ENCODE results near the gene TPRX2. TPM values are rescaled to one million over a fixed set of nuclear protein-coding genes. Genes with fewer than 3 reads are reported as not detected.
A peak's percentile ranks its signal among the peaks of the same experiment; 100 is the strongest.

Gene TPRX2
- total and polyA plus RNA-seq, 2 experiments from 2014 or later: not detected

DNA sequence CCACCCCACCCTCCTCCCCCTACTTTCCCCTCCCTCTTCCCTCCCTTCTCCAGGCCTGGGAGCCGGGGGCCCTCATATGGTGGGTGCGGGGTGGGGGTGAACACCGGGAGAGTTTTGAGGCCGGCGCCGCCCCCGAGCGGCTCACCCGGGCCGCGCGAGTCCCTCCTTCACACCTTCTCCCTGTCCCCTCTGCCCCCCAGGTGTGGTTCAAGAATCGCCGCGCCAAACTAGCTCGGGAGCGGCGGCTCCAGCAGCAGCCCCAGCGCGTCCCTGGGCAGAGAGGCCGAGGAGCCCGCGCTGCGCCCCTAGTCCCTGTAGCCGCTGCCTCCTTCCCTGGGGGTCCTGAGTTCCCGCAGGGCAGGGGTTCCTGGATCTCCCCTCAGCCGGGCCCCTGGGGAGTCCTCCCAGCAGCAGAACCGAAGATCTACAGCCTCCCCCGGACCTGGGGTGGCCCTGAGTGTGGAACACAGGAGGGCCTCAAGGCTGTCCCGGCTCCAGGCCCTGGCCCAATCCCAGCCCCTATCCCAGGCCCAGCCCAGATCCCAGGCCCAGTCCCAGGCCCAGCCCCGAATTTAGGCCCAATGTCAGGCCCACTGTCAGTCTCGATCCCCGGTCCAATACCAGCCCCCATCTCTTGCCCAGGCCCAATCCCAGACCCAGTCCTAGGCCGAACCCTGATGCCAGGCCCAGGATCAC is 1.7 kb downstream of the TPRX2 start:
- H3K4me1 Mint-ChIP-seq: peaks cover 11% of the 10 kb centered on the region
- Histone ChIP-seq H4K20me1 (replicated peaks; ENCODE audit: insufficient read depth) (no peaks in the 10 kb centered on the region), H3K4me1 (ENCODE audit: insufficient read depth) (peaks cover 3% of the 10 kb centered on the region; the same call in 1 of the 2 replicates), H3K27ac (ENCODE audit: low read depth) (no peak overlapping the region), H3K36me3 (ENCODE audit: insufficient read depth) (no peaks in the 10 kb centered on the region), H2AFZ (peak overlapping the region; percentile 94), H3K4me2 (peak overlapping the region; percentile 60; the same call in 1 of the 2 replicates), H3K4me3 (peak overlapping the region; percentile 28; the same call in 1 of the 2 replicates), H3F3A (replicated peaks; ENCODE audit: low read depth) (no peaks in the 10 kb centered on the region), H3K9me2 (ENCODE audit: insufficient read depth) (no peaks in the 10 kb centered on the region), H3K79me2 (replicated peaks; ENCODE audit: insufficient read depth) (no peaks in the 10 kb centered on the region), H3K27me3 (ENCODE audit: insufficient read depth) (no peaks in the 10 kb centered on the region)
- H3K27me3 Mint-ChIP-seq (ENCODE audit: insufficient read depth, low read depth, poor library complexity): peaks cover 7% of the 10 kb centered on the region
- TF ChIP-seq, protein P1, sequence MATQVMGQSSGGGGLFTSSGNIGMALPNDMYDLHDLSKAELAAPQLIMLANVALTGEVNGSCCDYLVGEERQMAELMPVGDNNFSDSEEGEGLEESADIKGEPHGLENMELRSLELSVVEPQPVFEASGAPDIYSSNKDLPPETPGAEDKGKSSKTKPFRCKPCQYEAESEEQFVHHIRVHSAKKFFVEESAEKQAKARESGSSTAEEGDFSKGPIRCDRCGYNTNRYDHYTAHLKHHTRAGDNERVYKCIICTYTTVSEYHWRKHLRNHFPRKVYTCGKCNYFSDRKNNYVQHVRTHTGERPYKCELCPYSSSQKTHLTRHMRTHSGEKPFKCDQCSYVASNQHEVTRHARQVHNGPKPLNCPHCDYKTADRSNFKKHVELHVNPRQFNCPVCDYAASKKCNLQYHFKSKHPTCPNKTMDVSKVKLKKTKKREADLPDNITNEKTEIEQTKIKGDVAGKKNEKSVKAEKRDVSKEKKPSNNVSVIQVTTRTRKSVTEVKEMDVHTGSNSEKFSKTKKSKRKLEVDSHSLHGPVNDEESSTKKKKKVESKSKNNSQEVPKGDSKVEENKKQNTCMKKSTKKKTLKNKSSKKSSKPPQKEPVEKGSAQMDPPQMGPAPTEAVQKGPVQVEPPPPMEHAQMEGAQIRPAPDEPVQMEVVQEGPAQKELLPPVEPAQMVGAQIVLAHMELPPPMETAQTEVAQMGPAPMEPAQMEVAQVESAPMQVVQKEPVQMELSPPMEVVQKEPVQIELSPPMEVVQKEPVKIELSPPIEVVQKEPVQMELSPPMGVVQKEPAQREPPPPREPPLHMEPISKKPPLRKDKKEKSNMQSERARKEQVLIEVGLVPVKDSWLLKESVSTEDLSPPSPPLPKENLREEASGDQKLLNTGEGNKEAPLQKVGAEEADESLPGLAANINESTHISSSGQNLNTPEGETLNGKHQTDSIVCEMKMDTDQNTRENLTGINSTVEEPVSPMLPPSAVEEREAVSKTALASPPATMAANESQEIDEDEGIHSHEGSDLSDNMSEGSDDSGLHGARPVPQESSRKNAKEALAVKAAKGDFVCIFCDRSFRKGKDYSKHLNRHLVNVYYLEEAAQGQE (IDR thresholded peaks at IDR 0.05; ENCODE audit: unreplicated experiment): no peak
- TF ChIP-seq CREB1 (CRISPR knock-in tag; IDR thresholded peaks at IDR 0.05; ENCODE audit: low read depth) (no peak), NANOG (IDR thresholded peaks at IDR 0.05; ENCODE audit: borderline replicate concordance) (no peak)
- TF ChIP-seq, protein P2, sequence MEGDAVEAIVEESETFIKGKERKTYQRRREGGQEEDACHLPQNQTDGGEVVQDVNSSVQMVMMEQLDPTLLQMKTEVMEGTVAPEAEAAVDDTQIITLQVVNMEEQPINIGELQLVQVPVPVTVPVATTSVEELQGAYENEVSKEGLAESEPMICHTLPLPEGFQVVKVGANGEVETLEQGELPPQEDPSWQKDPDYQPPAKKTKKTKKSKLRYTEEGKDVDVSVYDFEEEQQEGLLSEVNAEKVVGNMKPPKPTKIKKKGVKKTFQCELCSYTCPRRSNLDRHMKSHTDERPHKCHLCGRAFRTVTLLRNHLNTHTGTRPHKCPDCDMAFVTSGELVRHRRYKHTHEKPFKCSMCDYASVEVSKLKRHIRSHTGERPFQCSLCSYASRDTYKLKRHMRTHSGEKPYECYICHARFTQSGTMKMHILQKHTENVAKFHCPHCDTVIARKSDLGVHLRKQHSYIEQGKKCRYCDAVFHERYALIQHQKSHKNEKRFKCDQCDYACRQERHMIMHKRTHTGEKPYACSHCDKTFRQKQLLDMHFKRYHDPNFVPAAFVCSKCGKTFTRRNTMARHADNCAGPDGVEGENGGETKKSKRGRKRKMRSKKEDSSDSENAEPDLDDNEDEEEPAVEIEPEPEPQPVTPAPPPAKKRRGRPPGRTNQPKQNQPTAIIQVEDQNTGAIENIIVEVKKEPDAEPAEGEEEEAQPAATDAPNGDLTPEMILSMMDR (conservative IDR thresholded peaks at IDR 0.05; ENCODE audit: low read depth in 2 of 2): 0 out of 4 replicates have a peak, but pooled peaks of 1 of the 2 experiments have one; percentile 3
- peaks cover 2% of the 10 kb centered on the region; the same call in 1 of the 3 replicates for H3K36me3 Mint-ChIP-seq (ENCODE audit: low read depth)
- DNase-seq (ENCODE audit: low spot score) (peak; percentile 46), ATAC-seq (peak; percentile 45)
- H3K9me3 Mint-ChIP-seq: 0 out of 3 replicates have a peak, but pooled peaks cover 3% of the 10 kb centered on the region
- H3K27ac Mint-ChIP-seq: no peak overlapping the region
- no peak overlapping the region for H3K4me3 Mint-ChIP-seq

DNA sequence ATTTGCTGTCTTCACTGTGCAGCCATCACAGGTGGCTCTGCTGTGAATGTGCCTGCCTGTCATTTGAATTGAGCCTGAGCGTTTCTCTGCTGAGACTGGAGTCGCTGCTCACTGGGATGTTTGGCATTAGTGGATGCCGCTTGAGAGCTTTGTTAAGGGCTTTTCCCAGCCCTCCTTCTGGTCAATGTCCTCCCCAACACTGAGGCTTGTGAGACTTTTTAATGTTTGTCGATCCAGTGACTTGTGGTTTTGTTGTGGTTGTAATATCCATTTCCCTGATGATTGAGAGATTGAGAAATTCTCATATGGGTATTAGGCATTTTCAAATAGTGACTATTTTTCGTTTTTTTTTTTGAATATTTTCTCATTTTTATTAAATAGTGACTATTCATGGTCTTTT is 2.6 kb downstream of the TPRX2 start:
- no peak overlapping the region for H3K4me2 ChIP-seq
- peaks cover 3% of the 10 kb centered on the region; the same call in 1 of the 2 replicates for H3K4me1 ChIP-seq (ENCODE audit: insufficient read depth)
- no peak overlapping the region for H3K4me3 ChIP-seq
- H3K79me2 ChIP-seq (replicated peaks; ENCODE audit: insufficient read depth): no peaks in the 10 kb centered on the region
- peak overlapping the region; percentile 94; the same call in 1 of the 2 replicates for H2AFZ ChIP-seq
- no peak for ATAC-seq
- no peaks in the 10 kb centered on the region for H3K27me3 ChIP-seq (ENCODE audit: insufficient read depth)
- H3K9me2 ChIP-seq (ENCODE audit: insufficient read depth): no peaks in the 10 kb centered on the region
- H3K36me3 Mint-ChIP-seq (ENCODE audit: low read depth): peaks cover 2% of the 10 kb centered on the region; the same call in 1 of the 3 replicates
- H3K4me3 Mint-ChIP-seq: no peak overlapping the region; the same call in 2 of the 3 replicates
- H3K27ac Mint-ChIP-seq: no peak overlapping the region
- no peaks in the 10 kb centered on the region for H3F3A ChIP-seq (replicated peaks; ENCODE audit: low read depth)
- H3K27ac ChIP-seq (ENCODE audit: low read depth): no peak overlapping the region
- H3K27me3 Mint-ChIP-seq (ENCODE audit: insufficient read depth, low read depth, poor library complexity): peaks cover 7% of the 10 kb centered on the region
- H3K36me3 ChIP-seq (ENCODE audit: insufficient read depth): no peaks in the 10 kb centered on the region
- H4K20me1 ChIP-seq (replicated peaks; ENCODE audit: insufficient read depth): no peaks in the 10 kb centered on the region
- H3K9me3 Mint-ChIP-seq: 0 out of 3 replicates have a peak, but pooled peaks cover 3% of the 10 kb centered on the region
- H3K4me1 Mint-ChIP-seq: peaks cover 11% of the 10 kb centered on the region
- DNase-seq (ENCODE audit: low spot score): no peak
- TF ChIP-seq, protein P3, sequence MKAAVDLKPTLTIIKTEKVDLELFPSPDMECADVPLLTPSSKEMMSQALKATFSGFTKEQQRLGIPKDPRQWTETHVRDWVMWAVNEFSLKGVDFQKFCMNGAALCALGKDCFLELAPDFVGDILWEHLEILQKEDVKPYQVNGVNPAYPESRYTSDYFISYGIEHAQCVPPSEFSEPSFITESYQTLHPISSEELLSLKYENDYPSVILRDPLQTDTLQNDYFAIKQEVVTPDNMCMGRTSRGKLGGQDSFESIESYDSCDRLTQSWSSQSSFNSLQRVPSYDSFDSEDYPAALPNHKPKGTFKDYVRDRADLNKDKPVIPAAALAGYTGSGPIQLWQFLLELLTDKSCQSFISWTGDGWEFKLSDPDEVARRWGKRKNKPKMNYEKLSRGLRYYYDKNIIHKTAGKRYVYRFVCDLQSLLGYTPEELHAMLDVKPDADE (IDR thresholded peaks at IDR 0.05): no peak
- TF ChIP-seq CREB1 (CRISPR knock-in tag; IDR thresholded peaks at IDR 0.05; ENCODE audit: low read depth) (no peak), NANOG (IDR thresholded peaks at IDR 0.05; ENCODE audit: borderline replicate concordance) (no peak), ZNF114 (CRISPR knock-in tag; IDR thresholded peaks at IDR 0.05) (no peak), STAT1 (IDR thresholded peaks at IDR 0.05; ENCODE audit: unreplicated experiment) (no peak), POLR2AphosphoS5 (IDR thresholded peaks at IDR 0.05; ENCODE audit: low read depth) (no peak), EZH2 (IDR thresholded peaks at IDR 0.05; ENCODE audit: low read depth, unreplicated experiment) (no peak), JUNB (IDR thresholded peaks at IDR 0.05; ENCODE audit: unreplicated experiment) (no peak)
- TF ChIP-seq, protein P2 (conservative IDR thresholded peaks at IDR 0.05; ENCODE audit: low read depth in 2 of 2): no peak

All from GM23338 (cell line).